22Rv1 (cell line): ENCODE measurements around the gene C1orf174.

Experiments
- ZFX ChIP-seq: fragments of 450-650 bp; IDR thresholded peaks from 2 replicates; pipeline ENCODE4 v1.6.1; 2017; ENCODE audit warnings: antibody characterized with exemption, borderline replicate concordance
- TF ChIP-seq, protein P1 (sequence below): fragments of 450-650 bp; IDR thresholded peaks from 2 replicates; pipeline ENCODE4 v1.5.1; 2017; ENCODE audit warnings: mild to moderate bottlenecking

DNA sequence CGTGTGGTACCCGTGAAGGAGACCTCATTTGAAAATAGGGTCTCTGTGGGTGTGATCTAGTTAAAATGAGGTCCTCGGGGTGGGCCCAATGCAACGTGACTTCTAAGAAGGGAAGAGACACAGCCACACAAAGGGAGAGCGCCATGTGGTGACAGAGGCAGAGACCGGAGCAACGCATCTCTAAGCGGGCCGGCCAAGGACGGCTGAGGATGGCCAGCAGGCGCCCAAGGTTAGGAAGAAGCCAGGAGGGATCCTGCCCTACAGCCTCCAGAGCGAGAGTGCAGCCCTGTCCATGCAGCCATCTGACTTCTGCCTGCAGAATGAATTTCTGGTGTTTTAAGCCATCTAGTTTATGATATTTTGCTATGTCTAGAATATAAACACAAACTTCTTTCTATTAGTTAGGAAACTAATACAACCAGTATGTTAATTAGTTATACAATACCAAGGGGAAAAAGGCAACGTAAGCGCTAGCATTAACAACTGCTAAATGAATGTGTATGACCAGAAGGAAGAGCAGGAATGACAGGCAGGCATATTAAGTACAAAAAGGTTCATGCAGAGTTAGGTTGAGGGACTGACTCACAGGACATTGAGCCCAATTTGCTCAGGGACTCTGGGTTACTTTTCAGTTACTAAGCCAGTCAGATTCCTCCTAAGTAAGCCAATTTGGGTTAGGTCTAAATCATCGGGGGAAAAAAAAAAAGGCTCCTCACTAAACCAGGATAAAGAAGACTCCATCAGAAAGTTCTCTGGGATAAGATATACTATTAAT, 47.2 kb downstream of the C1orf174 start:
- TF ChIP-seq, protein P1, sequence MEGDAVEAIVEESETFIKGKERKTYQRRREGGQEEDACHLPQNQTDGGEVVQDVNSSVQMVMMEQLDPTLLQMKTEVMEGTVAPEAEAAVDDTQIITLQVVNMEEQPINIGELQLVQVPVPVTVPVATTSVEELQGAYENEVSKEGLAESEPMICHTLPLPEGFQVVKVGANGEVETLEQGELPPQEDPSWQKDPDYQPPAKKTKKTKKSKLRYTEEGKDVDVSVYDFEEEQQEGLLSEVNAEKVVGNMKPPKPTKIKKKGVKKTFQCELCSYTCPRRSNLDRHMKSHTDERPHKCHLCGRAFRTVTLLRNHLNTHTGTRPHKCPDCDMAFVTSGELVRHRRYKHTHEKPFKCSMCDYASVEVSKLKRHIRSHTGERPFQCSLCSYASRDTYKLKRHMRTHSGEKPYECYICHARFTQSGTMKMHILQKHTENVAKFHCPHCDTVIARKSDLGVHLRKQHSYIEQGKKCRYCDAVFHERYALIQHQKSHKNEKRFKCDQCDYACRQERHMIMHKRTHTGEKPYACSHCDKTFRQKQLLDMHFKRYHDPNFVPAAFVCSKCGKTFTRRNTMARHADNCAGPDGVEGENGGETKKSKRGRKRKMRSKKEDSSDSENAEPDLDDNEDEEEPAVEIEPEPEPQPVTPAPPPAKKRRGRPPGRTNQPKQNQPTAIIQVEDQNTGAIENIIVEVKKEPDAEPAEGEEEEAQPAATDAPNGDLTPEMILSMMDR, result no peak
- TF ChIP-seq ZFX, result no peak
